Endothelial cell of umbilical vein (primary cell): ENCODE measurements around the gene EFNA5. TPM values are rescaled to one million over a fixed set of nuclear protein-coding genes. Genes with fewer than 3 reads are reported as not detected.

Experiments used
- BruUV-seq: library from RNA; stranded (reverse); fragments of 400-500 nt; replicated peaks from 2 replicates; lab custom pipeline; 2021; lab: Mats Ljungman, UMichigan
- CTCF ChIA-PET: fragments of 300-600, 350-600 bp; sonication (Branson Sonifier 250); formaldehyde crosslinking; loops from one replicate; lab custom pipeline; 2021; ENCODE audit warnings: antibody characterized with exemption, inconsistent platforms; lab: Charles Lee
- POLR2A ChIA-PET: fragments of 300-600, 350-600 bp; sonication (Branson Sonifier 250); formaldehyde crosslinking; loops from one replicate; lab custom pipeline; 2021; ENCODE audit warnings: antibody characterized with exemption, inconsistent platforms; lab: Charles Lee
- DNase-seq: peaks from one replicate; pipeline ENCODE4 v3.0.0-alpha.2; 2011; ENCODE audit warnings: low read depth, low spot score
- FAIRE-seq: peaks from 2 replicates; lab custom pipeline; 2011; peaks lifted over from hg19 to GRCh38; lab: Jason Lieb, UNC
- H2AFZ ChIP-seq: 2 replicates; pipeline ENCODE4 v1.6.0; 2012; ENCODE audit warnings: low read depth, low read length, control low read depth, inconsistent platforms
- H3K27ac ChIP-seq: 2 replicates; pipeline ENCODE4 v1.5.1; 2011; ENCODE audit warnings: low read depth, mild to moderate bottlenecking, control low read depth, low read length, moderate library complexity; ENCODE audit not compliant: insufficient read depth
- H3K27me3 ChIP-seq, 2 experiments: 2 replicates each; pipeline versions ENCODE4 v1.6.0 to v1.6.1; 2011; ENCODE audit warnings: low read length in 2 of 2, mixed read lengths in 1 of 2; ENCODE audit not compliant: control insufficient read depth in 2 of 2, insufficient read depth in 2 of 2
- H3K36me3 ChIP-seq, 2 experiments: 2 replicates in 1 of 2; 3 replicates in 1 of 2; pipeline ENCODE4 v1.5.1; 2011; ENCODE audit warnings: low read length in 2 of 2, mild to moderate bottlenecking in 1 of 2, moderate library complexity in 1 of 2; ENCODE audit not compliant: control insufficient read depth in 2 of 2, insufficient read depth in 2 of 2; ENCODE audit errors: extremely low read depth in 1 of 2
- H3K4me1 ChIP-seq: 3 replicates; pipeline ENCODE4 v1.5.1; 2011; ENCODE audit warnings: mild to moderate bottlenecking, low read length; ENCODE audit not compliant: control insufficient read depth, insufficient read depth; ENCODE audit errors: extremely low read depth
- H3K4me2 ChIP-seq: 2 replicates; pipeline ENCODE4 v1.6.1; 2011; ENCODE audit warnings: low read length, control low read depth, mixed read lengths; ENCODE audit not compliant: insufficient read depth
- H3K4me3 ChIP-seq, 3 experiments: fragments of 200-600 bp in 1 of 3; sonication (generic), shearing (Covaris generic) in 1 of 3; replicated peaks in 1 of 3; 2 replicates each; pipeline ENCODE4 v1.5.1; 2011 to 2016; ENCODE audit warnings: control low read depth in 3 of 3, low read length in 3 of 3, mild to moderate bottlenecking in 2 of 3, inconsistent platforms in 1 of 3, low read depth in 1 of 3, moderate library complexity in 1 of 3; ENCODE audit not compliant: insufficient read depth in 1 of 3
- H3K79me2 ChIP-seq: 2 replicates; pipeline ENCODE4 v1.6.0; 2012; ENCODE audit warnings: low read length, inconsistent platforms; ENCODE audit not compliant: control insufficient read depth, insufficient read depth
- H3K9ac ChIP-seq: replicated peaks from 2 replicates; pipeline ENCODE3; 2011; ENCODE audit warnings: low read length, control low read depth; ENCODE audit not compliant: insufficient read depth; ENCODE audit errors: extremely low read depth
- H3K9me1 ChIP-seq: replicated peaks from 3 replicates; pipeline ENCODE4 v1.6.0; 2011; ENCODE audit warnings: mild to moderate bottlenecking, low read length; ENCODE audit not compliant: control insufficient read depth, insufficient read depth; ENCODE audit errors: extremely low read depth
- H3K9me3 ChIP-seq: replicated peaks from 2 replicates; pipeline ENCODE4 v1.5.1; 2012; ENCODE audit warnings: low read length, inconsistent platforms; ENCODE audit not compliant: control insufficient read depth, insufficient read depth
- H4K20me1 ChIP-seq: replicated peaks from 2 replicates; pipeline ENCODE3; 2011; ENCODE audit warnings: mild to moderate bottlenecking, low read length; ENCODE audit not compliant: control insufficient read depth, insufficient read depth; ENCODE audit errors: extremely low read depth
- EZH2 ChIP-seq: IDR thresholded peaks from 2 replicates; pipeline ENCODE4 v1.6.1; 2012; ENCODE audit warnings: borderline replicate concordance, low read depth, mild to moderate bottlenecking, moderate library complexity, low read length, inconsistent platforms; ENCODE audit not compliant: severe bottlenecking
- GATA2 ChIP-seq: IDR thresholded peaks from 2 replicates; pipeline ENCODE4 v1.7.0; 2011; ENCODE audit warnings: low read depth, mild to moderate bottlenecking, moderate library complexity, mixed read lengths, low read length; ENCODE audit not compliant: insufficient read length, insufficient read depth
- JUN ChIP-seq: IDR thresholded peaks from 2 replicates; pipeline ENCODE4 v1.6.1; 2011; ENCODE audit warnings: borderline replicate concordance, low read depth; ENCODE audit not compliant: insufficient read length, insufficient read depth
- MYC ChIP-seq: IDR thresholded peaks from one replicate; pipeline ENCODE4 v1.6.1; 2011; ENCODE audit warnings: mild to moderate bottlenecking, low read depth, low read length
- POLR2AphosphoS5 ChIP-seq: IDR thresholded peaks from 2 replicates; pipeline ENCODE4 v1.6.1; 2012; ENCODE audit warnings: low read depth, mild to moderate bottlenecking, control low read depth, low read length, moderate library complexity; ENCODE audit not compliant: insufficient read depth
- dilution Hi-C: fragments of 300-500 bp; cut with MboI; formaldehyde crosslinking; loops from one replicate; pipeline ENCODE4 v1.15.0; 2019; ENCODE audit warnings: low sequenced_read_pairs; ENCODE audit not compliant: extremely low pct_ligation_motif_present
- intact Hi-C: fragments of 100-400 bp; cut with micrococcal nuclease; formaldehyde crosslinking; loops from one replicate; pipeline ENCODE4 v1.10.0; 2022
- polyA plus RNA-seq, 4 experiments: library from polyadenylated mRNA; depleted of rRNA in 3 of 4; stranded (reverse) in 3 of 4; unstranded in 1 of 4; fragments of >200 nt; gene quantifications; 2 replicates each; pipeline versions ENCODE4 v1.2.1 to v1.2.3, GENCODE V29; 2011 to 2012; ENCODE audit warnings: missing spikeins in 1 of 4
- total RNA-seq: library from RNA; stranded (reverse); gene quantifications from 2 replicates; pipeline ENCODE4 v1.2.3, GENCODE V29; 2021
- TF ChIP-seq, protein P1 (sequence below), 2 donors: IDR thresholded peaks; 1 replicate in 1 of 2; 2 replicates in 1 of 2; pipeline ENCODE4 v1.5.1; 2011; ENCODE audit warnings: low read length in 2 of 2, mild to moderate bottlenecking in 2 of 2, moderate library complexity in 2 of 2, control low read depth in 1 of 2, inconsistent platforms in 1 of 2, low read depth in 1 of 2; ENCODE audit not compliant: insufficient read depth in 1 of 2; ENCODE audit errors: extremely low read depth in 1 of 2
- TF ChIP-seq, protein P2 (sequence below): IDR thresholded peaks from 2 replicates; pipeline ENCODE4 v1.6.1; 2011; ENCODE audit not compliant: insufficient read depth, insufficient read length

Gene EFNA5
- total and polyA plus RNA-seq, 2 donors (not counting 3 experiments of a cell fraction or from before 2014, with no cell fraction given) = 13.6 to 22.1 TPM

DNA sequence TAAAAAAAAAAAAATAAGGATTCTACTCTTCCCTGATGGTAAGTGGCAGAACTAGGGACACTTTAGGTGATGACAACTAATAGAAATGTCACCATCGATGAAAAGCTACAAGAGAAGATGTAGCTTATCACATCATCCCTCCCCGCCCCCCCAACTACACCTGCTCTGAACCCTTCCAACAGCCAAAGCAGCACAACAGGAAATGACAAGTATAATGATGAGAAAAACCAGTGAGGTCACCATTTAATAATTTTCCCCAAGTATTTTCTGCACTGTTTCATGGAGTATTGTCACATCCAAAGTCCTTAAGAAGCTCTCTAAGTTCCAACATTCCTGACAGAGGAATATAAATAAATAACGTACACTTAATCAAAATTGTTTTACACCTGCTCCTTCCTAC, 221.4 kb downstream of the EFNA5 start:
- H3K27ac ChIP-seq = no peak overlapping the region
- H3K4me3 ChIP-seq = no peak overlapping the region
- H2AFZ ChIP-seq = no peak overlapping the region
- BruUV-seq = no TSS peak
- no peaks in the 10 kb centered on the region for H4K20me1 ChIP-seq
- H3K79me2 ChIP-seq = no peaks in the 10 kb centered on the region
- dilution Hi-C loops (no loop called here), intact Hi-C loops (no loop called here)
- no peaks in the 10 kb centered on the region for H3K27me3 ChIP-seq
- FAIRE-seq = no peak
- no peak overlapping the region for H3K9ac ChIP-seq
- peaks cover 7% of the 10 kb centered on the region for H3K4me1 ChIP-seq
- DNase-seq = peak; percentile 53
- TF ChIP-seq EZH2 (no peak), GATA2 (no peak), POLR2AphosphoS5 (no peak), MYC (no peak), JUN (peak; percentile 46)
- TF ChIP-seq, protein P1, sequence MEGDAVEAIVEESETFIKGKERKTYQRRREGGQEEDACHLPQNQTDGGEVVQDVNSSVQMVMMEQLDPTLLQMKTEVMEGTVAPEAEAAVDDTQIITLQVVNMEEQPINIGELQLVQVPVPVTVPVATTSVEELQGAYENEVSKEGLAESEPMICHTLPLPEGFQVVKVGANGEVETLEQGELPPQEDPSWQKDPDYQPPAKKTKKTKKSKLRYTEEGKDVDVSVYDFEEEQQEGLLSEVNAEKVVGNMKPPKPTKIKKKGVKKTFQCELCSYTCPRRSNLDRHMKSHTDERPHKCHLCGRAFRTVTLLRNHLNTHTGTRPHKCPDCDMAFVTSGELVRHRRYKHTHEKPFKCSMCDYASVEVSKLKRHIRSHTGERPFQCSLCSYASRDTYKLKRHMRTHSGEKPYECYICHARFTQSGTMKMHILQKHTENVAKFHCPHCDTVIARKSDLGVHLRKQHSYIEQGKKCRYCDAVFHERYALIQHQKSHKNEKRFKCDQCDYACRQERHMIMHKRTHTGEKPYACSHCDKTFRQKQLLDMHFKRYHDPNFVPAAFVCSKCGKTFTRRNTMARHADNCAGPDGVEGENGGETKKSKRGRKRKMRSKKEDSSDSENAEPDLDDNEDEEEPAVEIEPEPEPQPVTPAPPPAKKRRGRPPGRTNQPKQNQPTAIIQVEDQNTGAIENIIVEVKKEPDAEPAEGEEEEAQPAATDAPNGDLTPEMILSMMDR (IDR thresholded peaks at IDR 0.05; ENCODE audit: extremely low read depth in 1 of 2, insufficient read depth in 1 of 2, low read depth in 1 of 2, low read length in 2 of 2) = no peak
- TF ChIP-seq, protein P2, sequence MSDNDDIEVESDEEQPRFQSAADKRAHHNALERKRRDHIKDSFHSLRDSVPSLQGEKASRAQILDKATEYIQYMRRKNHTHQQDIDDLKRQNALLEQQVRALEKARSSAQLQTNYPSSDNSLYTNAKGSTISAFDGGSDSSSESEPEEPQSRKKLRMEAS = no peak
- peak overlapping the region; percentile 30 for H3K4me2 ChIP-seq
- ChIA-PET CTCF (interaction anchor here (1.2 kb wide), 1 partner anchor 23 kb away, joined by 3 read pairs; no protein-coding TSS in a partner anchor), POLR2A (no interaction called here)
- no peaks in the 10 kb centered on the region for H3K9me3 ChIP-seq
- H3K36me3 ChIP-seq = no peaks in the 10 kb centered on the region
- no peaks in the 10 kb centered on the region for H3K9me1 ChIP-seq
